H9 (cell line): Measurements from ENCODE around the gene CADPS2. TPM values are rescaled to one million over a fixed set of nuclear protein-coding genes. Genes with fewer than 3 reads are reported as not detected.

Source experiments
- DNase-seq: peaks from one replicate; pipeline ENCODE4 v3.0.0-alpha.2; 2017
- H2AFZ ChIP-seq: one replicate; pipeline ENCODE4 v1.6.1; 2013; ENCODE audit warnings: mild to moderate bottlenecking, low read length, control low read depth, moderate library complexity
- H2AK5ac ChIP-seq: 2 replicates; pipeline ENCODE4 v1.6.1; 2013; ENCODE audit warnings: low read length, control low read depth, mixed read lengths; ENCODE audit not compliant: insufficient read length
- H2BK120ac ChIP-seq: one replicate; pipeline ENCODE4 v1.6.1; 2013; ENCODE audit warnings: low read depth, mild to moderate bottlenecking, low read length, control low read depth, inconsistent platforms; ENCODE audit not compliant: poor library complexity, severe bottlenecking
- H2BK12ac ChIP-seq: 2 replicates; pipeline ENCODE4 v1.6.1; 2013; ENCODE audit warnings: low read length, control low read depth, mixed read lengths, low read depth; ENCODE audit not compliant: insufficient read length
- H2BK15ac ChIP-seq: 2 replicates; pipeline ENCODE4 v1.6.1; 2013; ENCODE audit warnings: low read depth, low read length, control low read depth
- H2BK20ac ChIP-seq: one replicate; pipeline ENCODE4 v1.6.1; 2013; ENCODE audit warnings: low read depth, mild to moderate bottlenecking, low read length, control low read depth, inconsistent platforms; ENCODE audit not compliant: poor library complexity, severe bottlenecking
- H2BK5ac ChIP-seq: 2 replicates; pipeline ENCODE4 v1.6.1; 2013; ENCODE audit warnings: low read length, control low read depth, mixed read lengths; ENCODE audit not compliant: insufficient read length
- H3K14ac ChIP-seq: 2 replicates; pipeline ENCODE4 v1.6.1; 2013; ENCODE audit warnings: low read length, control low read depth; ENCODE audit not compliant: insufficient read depth
- H3K18ac ChIP-seq: 2 replicates; pipeline ENCODE4 v1.6.1; 2013; ENCODE audit warnings: low read depth, mild to moderate bottlenecking, mixed read lengths, low read length, control low read depth; ENCODE audit not compliant: insufficient read length
- H3K23ac ChIP-seq: 2 replicates; pipeline ENCODE4 v1.6.1; 2013; ENCODE audit warnings: low read length, control low read depth, mixed read lengths, low read depth; ENCODE audit not compliant: insufficient read length
- H3K23me2 ChIP-seq: 2 replicates; pipeline ENCODE4 v1.6.1; 2013; ENCODE audit warnings: low read depth, mild to moderate bottlenecking, mixed read lengths, low read length, control low read depth; ENCODE audit not compliant: insufficient read length, poor library complexity, severe bottlenecking
- H3K27ac ChIP-seq: 2 replicates; pipeline ENCODE4 v1.5.1; 2013; ENCODE audit warnings: low read length, control low read depth, mixed read lengths, low read depth; ENCODE audit not compliant: insufficient read length
- H3K27me3 ChIP-seq: 2 replicates; pipeline ENCODE4 v1.6.1; 2013; ENCODE audit warnings: low read length, control low read depth, inconsistent platforms; ENCODE audit not compliant: insufficient read depth
- H3K4ac ChIP-seq: 2 replicates; pipeline ENCODE4 v1.6.1; 2013; ENCODE audit warnings: low read depth, mild to moderate bottlenecking, control low read depth, inconsistent platforms, low read length, moderate library complexity
- H3K4me1 ChIP-seq: 2 replicates; pipeline ENCODE4 v1.6.1; 2013; ENCODE audit warnings: low read length, control low read depth, inconsistent platforms; ENCODE audit not compliant: insufficient read depth
- H3K4me2 ChIP-seq: 2 replicates; pipeline ENCODE4 v1.6.1; 2013; ENCODE audit warnings: low read length, control low read depth, mixed read lengths; ENCODE audit not compliant: insufficient read length, insufficient read depth
- H3K56ac ChIP-seq: 2 replicates; pipeline ENCODE4 v1.6.1; 2013; ENCODE audit warnings: low read depth, mild to moderate bottlenecking, mixed read lengths, low read length, control low read depth; ENCODE audit not compliant: insufficient read length
- H3K79me1 ChIP-seq: 2 replicates; pipeline ENCODE4 v1.6.1; 2013; ENCODE audit warnings: low read depth, mild to moderate bottlenecking, moderate library complexity, low read length, control low read depth, inconsistent platforms; ENCODE audit not compliant: insufficient read depth, poor library complexity, severe bottlenecking
- H3K79me2 ChIP-seq: 2 replicates; pipeline ENCODE4 v1.6.1; 2013; ENCODE audit warnings: low read length, control low read depth, inconsistent platforms; ENCODE audit not compliant: insufficient read depth
- H3K9ac ChIP-seq: 2 replicates; pipeline ENCODE4 v1.6.1; 2013; ENCODE audit warnings: low read length, control low read depth, mixed read lengths; ENCODE audit not compliant: insufficient read length; ENCODE audit errors: extremely low read depth
- H3K9me3 ChIP-seq: one replicate; pipeline ENCODE4 v1.6.1; 2013; ENCODE audit warnings: low read depth, low read length, inconsistent platforms; ENCODE audit not compliant: control insufficient read depth
- H3T11ph ChIP-seq: one replicate; pipeline ENCODE4 v1.6.1; 2013; ENCODE audit warnings: mild to moderate bottlenecking, low read length, control low read depth, inconsistent platforms
- H4K20me1 ChIP-seq: one replicate; pipeline ENCODE4 v1.6.1; 2013; ENCODE audit not compliant: control insufficient read depth, insufficient read length, insufficient read depth
- H4K5ac ChIP-seq: 2 replicates; pipeline ENCODE4 v1.6.1; 2013; ENCODE audit warnings: low read depth, mild to moderate bottlenecking, mixed read lengths, low read length, control low read depth; ENCODE audit not compliant: insufficient read length
- H4K8ac ChIP-seq: replicated peaks from 2 replicates; pipeline ENCODE4 v1.6.1; 2013; ENCODE audit warnings: low read length, control low read depth, mixed read lengths, low read depth; ENCODE audit not compliant: insufficient read length
- H4K91ac ChIP-seq: 2 replicates; pipeline ENCODE4 v1.6.1; 2013; ENCODE audit warnings: low read depth, mild to moderate bottlenecking, moderate library complexity, mixed read lengths, low read length, control low read depth; ENCODE audit not compliant: insufficient read length
- H3K27ac Mint-ChIP-seq, 3 experiments: 2 replicates in 2 of 3; 3 replicates in 1 of 3; pipeline ENCODE4 v1.8.0; 2020 to 2021; ENCODE audit warnings: mixed read lengths in 3 of 3, mild to moderate bottlenecking in 1 of 3, moderate library complexity in 1 of 3
- H3K27me3 Mint-ChIP-seq: 2 replicates; pipeline ENCODE4 v1.8.0; 2021; ENCODE audit warnings: low read depth, mild to moderate bottlenecking, moderate library complexity, mixed read lengths
- H3K36me3 Mint-ChIP-seq, 3 experiments: 2 replicates in 2 of 3; 3 replicates in 1 of 3; pipeline ENCODE4 v1.8.0; 2020 to 2021; ENCODE audit warnings: low read depth in 3 of 3, mixed read lengths in 3 of 3; ENCODE audit not compliant: insufficient read depth in 1 of 3
- H3K4me1 Mint-ChIP-seq, 2 experiments: 2 replicates each; pipeline ENCODE4 v1.8.0; 2020; ENCODE audit warnings: mixed read lengths in 2 of 2
- H3K4me3 Mint-ChIP-seq, 2 experiments: 2 replicates in 1 of 2; 3 replicates in 1 of 2; pipeline ENCODE4 v1.8.0; 2020 to 2021; ENCODE audit warnings: mild to moderate bottlenecking in 2 of 2, mixed read lengths in 2 of 2, moderate library complexity in 1 of 2
- H3K9me3 Mint-ChIP-seq, 2 experiments: 2 replicates in 1 of 2; 3 replicates in 1 of 2; pipeline ENCODE4 v1.8.0; 2020; ENCODE audit warnings: mild to moderate bottlenecking in 2 of 2, mixed read lengths in 2 of 2, moderate library complexity in 1 of 2
- CTCF ChIP-seq: fragments of 200-600 bp; sonication (generic); conservative IDR thresholded peaks from 3 replicates; pipeline ENCODE4 v1.8.0; 2021; ENCODE audit warnings: antibody characterized with exemption, mild to moderate bottlenecking
- WGBS: extraction: QIAGEN DNeasy Blood & Tissue Kit; methylation state at CpG from one replicate; pipeline ENCODE4 v1.1.7; 2013; ENCODE audit warnings: missing lambda C conversion rate, low lambda C conversion rate, mixed read lengths; ENCODE audit not compliant: insufficient read length; ENCODE audit errors: extremely low coverage; 5-methylcytosine and 5-hydroxymethylcytosine counted together
- total RNA-seq: library from RNA; stranded (reverse); gene quantifications from 2 replicates; pipeline ENCODE4 v1.2.1, GENCODE V29; 2021

The CADPS2 gene
- total RNA-seq, 1 experiment from 2014 or later, result 7.1 TPM

GRCh38 chr7:122299624-122300210 is 586.5 kb downstream of the CADPS2 start:
- peak overlapping the region in 2 of 3 experiments; percentile 17 to 76; a peak in 3 of 7 replicates for H3K27ac Mint-ChIP-seq
- no peaks in the 10 kb centered on the region for H3K9me3 Mint-ChIP-seq
- no peak overlapping the region for H2BK12ac ChIP-seq
- no peaks in the 10 kb centered on the region for H3K79me1 ChIP-seq
- H2AK5ac ChIP-seq, result no peak overlapping the region
- H4K5ac ChIP-seq, result no peak overlapping the region
- H2BK20ac ChIP-seq, result no peak overlapping the region
- H3K9ac ChIP-seq, result peak overlapping the region; percentile 32
- H3K27me3 Mint-ChIP-seq, result peaks cover 89% of the 10 kb centered on the region
- H4K20me1 ChIP-seq, result no peaks in the 10 kb centered on the region
- H3K14ac ChIP-seq, result no peak overlapping the region
- H2BK5ac ChIP-seq, result no peak overlapping the region
- H3K4me2 ChIP-seq, result peak overlapping the region; percentile 72
- peaks cover 14 to 38% (median 29%) of the 10 kb centered on the region in 3 experiments; a peak in 6 of 7 replicates for H3K36me3 Mint-ChIP-seq
- peak; percentile 73 for DNase-seq
- no peak overlapping the region for H4K8ac ChIP-seq
- no peak overlapping the region for H3K27ac ChIP-seq
- no peak overlapping the region for H4K91ac ChIP-seq
- no CpG with 5 or more reads among the region's 32 CpGs for WGBS
- peaks cover 38 to 62% of the 10 kb centered on the region in 2 experiments for H3K4me1 Mint-ChIP-seq
- H3K23ac ChIP-seq, result no peak overlapping the region
- H3K18ac ChIP-seq, result no peak overlapping the region
- H3K56ac ChIP-seq, result no peak overlapping the region
- no peak overlapping the region for H3K4ac ChIP-seq
- H2BK120ac ChIP-seq, result no peak overlapping the region
- H2AFZ ChIP-seq, result no peak overlapping the region
- H3K4me1 ChIP-seq, result peaks cover 2% of the 10 kb centered on the region; the same call in 1 of the 2 replicates
- peaks cover 36% of the 10 kb centered on the region; the same call in 1 of the 2 replicates for H3K27me3 ChIP-seq
- H2BK15ac ChIP-seq, result no peak overlapping the region
- no peaks in the 10 kb centered on the region for H3K79me2 ChIP-seq
- H3K4me3 Mint-ChIP-seq, result peak overlapping the region; percentile 83 to 87
- no peak for TF ChIP-seq CTCF
- H3K23me2 ChIP-seq, result peaks cover 27% of the 10 kb centered on the region
- no peaks in the 10 kb centered on the region for H3K9me3 ChIP-seq
- no peak overlapping the region for H3T11ph ChIP-seq
